Measurements from ENCODE around the gene WDR33. TPM values are rescaled to one million over a fixed set of nuclear protein-coding genes. Genes with fewer than 3 reads are reported as not detected.

The WDR33 gene
- total RNA-seq, 1 donor from 2014 or later: 23.5 TPM

DNA sequence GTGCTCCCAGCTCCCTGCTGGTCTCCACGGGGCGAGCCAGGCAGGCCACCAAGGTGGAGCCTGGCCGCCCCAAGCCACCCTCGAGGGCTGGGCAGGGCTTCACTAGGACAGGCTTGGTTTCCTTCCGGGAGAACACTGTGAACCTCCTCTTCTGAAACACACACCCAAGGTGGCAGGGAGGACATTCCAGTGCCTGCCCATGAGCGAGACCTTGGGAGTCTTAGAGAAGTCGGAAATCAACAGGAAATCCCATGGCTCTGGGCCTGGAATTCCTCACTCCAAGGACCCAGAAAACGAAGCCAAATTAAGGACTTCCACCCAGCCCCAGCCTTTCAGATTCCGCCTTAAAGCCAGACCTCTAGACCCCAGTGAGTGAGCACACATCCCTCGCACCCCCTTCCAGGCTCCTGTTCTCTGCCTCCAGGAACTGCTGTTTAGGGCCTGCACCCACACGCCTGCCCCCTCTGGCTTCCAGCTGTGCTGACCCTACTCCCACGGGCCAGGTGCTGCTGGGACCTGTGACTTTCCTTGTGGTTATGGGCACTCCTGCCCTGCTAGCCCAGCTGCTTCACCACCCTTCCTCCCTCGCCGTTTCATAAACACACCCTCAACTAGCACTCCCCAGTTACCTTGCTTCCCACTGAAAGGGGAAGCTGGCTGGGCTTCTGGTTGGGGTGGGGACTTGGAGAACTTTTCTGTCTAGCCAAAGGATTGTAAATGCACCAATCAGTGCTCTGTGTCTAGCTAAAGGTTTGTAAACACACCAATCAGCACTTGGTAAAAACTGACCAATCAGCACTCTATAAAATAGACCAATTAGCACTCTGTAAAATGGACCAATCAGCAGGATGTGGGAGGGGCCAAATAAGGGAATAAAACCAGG is 151.3 kb downstream of the WDR33 start:
- Histone ChIP-seq H3K27me3 (ENCODE audit: control insufficient read depth, insufficient read depth, low read length) (peaks cover 18% of the 10 kb centered on the region), H3K4me3 (ENCODE audit: low read depth, low read length) (no peak overlapping the region), H3K36me3 (ENCODE audit: control insufficient read depth, insufficient read depth, low read length) (no peaks in the 10 kb centered on the region)
- DNase-seq (ENCODE audit: low read depth): no peak
- TF ChIP-seq, protein P1, sequence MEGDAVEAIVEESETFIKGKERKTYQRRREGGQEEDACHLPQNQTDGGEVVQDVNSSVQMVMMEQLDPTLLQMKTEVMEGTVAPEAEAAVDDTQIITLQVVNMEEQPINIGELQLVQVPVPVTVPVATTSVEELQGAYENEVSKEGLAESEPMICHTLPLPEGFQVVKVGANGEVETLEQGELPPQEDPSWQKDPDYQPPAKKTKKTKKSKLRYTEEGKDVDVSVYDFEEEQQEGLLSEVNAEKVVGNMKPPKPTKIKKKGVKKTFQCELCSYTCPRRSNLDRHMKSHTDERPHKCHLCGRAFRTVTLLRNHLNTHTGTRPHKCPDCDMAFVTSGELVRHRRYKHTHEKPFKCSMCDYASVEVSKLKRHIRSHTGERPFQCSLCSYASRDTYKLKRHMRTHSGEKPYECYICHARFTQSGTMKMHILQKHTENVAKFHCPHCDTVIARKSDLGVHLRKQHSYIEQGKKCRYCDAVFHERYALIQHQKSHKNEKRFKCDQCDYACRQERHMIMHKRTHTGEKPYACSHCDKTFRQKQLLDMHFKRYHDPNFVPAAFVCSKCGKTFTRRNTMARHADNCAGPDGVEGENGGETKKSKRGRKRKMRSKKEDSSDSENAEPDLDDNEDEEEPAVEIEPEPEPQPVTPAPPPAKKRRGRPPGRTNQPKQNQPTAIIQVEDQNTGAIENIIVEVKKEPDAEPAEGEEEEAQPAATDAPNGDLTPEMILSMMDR (IDR thresholded peaks at IDR 0.05; ENCODE audit: insufficient read depth, low read length, poor library complexity, severe bottlenecking): no peak

DNA sequence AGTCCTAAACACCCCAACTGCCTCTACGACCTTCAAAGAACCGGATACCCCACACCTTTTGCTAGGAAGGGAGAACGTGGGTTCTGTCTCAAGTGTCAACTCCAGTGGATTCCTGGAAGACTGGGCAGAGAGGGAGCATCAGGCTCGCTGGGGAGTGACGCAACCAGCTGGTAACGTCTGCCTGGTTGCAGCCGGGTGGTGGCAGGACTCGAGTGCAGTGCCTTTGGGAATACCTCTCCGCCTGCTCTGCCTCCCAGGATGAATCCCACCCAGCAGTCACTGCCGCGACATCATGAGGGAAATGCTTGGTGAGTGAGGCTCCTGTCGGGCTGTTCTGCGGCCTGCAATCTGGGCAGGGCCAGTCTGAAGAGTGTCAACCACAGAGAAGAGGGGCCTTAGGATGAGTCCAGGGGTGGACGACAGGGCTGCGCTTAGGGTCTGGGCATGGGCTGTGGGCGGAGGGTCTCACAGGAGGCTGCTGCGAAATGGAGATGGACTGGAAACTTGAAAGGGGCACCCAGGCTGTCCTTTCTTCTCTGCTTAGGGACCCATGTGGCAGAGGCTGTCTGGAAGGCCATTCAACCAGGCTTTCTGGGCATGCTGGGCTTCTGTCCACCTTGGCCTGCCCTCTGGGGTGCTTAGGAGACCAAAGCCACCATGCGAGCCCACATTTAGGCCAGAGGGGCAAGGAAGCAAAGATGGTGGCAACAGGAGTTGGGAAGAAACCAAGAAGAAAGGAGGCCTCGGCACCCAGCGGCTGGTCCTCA is 152.1 kb downstream of the WDR33 start:
- Histone ChIP-seq H3K4me3 (ENCODE audit: low read depth, low read length) (no peak overlapping the region), H3K36me3 (ENCODE audit: control insufficient read depth, insufficient read depth, low read length) (no peaks in the 10 kb centered on the region), H3K27me3 (ENCODE audit: control insufficient read depth, insufficient read depth, low read length) (peaks cover 10% of the 10 kb centered on the region)
- TF ChIP-seq, protein P1 (IDR thresholded peaks at IDR 0.05; ENCODE audit: insufficient read depth, low read length, poor library complexity, severe bottlenecking): no peak
- no peak for DNase-seq (ENCODE audit: low read depth)

DNA sequence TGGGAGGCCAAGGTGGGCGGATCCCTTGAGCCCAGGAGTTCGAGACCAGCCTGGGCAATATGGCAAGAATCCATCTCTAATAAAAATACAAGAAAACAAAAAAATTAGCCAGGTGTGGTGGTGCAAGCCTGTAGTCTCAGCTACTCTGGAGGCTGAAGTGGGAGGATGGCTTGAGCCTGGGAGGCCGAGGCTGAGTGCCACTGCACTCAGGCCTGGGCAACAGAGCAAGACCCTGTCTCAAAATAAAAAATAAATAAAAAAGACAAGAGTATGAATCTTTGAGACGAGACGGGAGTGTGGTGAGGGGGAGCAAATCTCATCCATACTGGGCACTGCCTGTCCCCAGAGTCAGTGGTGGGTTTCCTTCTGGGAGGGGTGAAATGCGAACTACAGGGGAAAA is 152.8 kb downstream of the WDR33 start:
- TF ChIP-seq, protein P1 (IDR thresholded peaks at IDR 0.05; ENCODE audit: insufficient read depth, low read length, poor library complexity, severe bottlenecking): no peak
- Histone ChIP-seq H3K36me3 (ENCODE audit: control insufficient read depth, insufficient read depth, low read length) (no peaks in the 10 kb centered on the region), H3K4me3 (ENCODE audit: low read depth, low read length) (no peak overlapping the region), H3K27me3 (ENCODE audit: control insufficient read depth, insufficient read depth, low read length) (peaks cover 3% of the 10 kb centered on the region)
- no peak for DNase-seq (ENCODE audit: low read depth)

DNA sequence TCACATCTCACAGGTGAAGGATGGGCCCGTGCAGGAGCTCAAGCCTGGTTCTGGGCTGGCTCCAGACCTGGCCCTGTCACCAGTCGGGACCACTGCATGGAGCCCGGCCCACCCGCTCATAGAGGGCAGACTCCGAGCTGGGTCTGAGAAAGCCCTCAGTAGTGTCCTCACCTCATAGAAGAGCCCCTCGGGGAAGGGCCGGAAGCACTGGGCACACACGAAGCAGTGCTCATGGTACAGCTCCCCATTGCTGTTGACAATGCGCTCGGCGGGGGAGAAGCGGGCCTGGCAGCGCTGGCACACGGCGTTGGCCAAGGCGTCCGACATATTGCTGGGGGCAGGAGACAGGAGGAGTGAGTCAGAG is 153.8 kb downstream of the WDR33 start:
- Histone ChIP-seq H3K27me3 (ENCODE audit: control insufficient read depth, insufficient read depth, low read length) (no peaks in the 10 kb centered on the region), H3K36me3 (ENCODE audit: control insufficient read depth, insufficient read depth, low read length) (no peaks in the 10 kb centered on the region), H3K4me3 (ENCODE audit: low read depth, low read length) (no peak overlapping the region)
- no peak for DNase-seq (ENCODE audit: low read depth)
- TF ChIP-seq, protein P1 (IDR thresholded peaks at IDR 0.05; ENCODE audit: insufficient read depth, low read length, poor library complexity, severe bottlenecking): no peak

DNA sequence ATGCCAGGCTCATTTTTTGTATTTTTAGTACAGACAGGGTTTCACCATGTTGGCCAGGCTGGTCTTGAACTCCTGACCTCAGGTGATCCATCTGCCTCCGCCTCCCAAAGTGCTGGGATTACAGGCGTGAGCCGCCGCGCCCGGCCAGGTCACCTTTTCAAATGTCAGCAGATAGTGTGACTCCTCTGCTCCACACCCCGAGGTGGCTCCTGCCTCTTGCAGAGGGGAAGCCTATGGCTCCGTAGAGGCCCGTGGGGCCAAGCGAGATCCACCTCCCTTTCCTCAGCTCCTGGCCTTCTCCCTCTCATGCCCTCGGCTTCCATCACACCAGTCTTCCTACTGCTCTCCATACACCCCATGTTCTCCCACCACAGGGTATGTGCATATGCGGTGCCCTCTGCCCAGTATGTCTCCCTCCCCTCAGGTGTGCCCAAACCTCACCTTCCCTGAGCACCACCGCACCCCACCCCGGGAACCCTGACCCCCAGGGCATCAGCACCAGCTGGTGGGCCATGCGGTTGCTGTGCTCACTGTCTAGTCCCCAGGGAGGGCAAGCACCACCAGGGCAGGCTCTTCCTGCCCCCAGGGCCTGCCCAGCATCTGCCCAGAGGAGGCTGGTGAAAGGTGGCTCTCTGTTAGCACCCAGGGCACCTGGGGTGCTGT is 154.3 kb downstream of the WDR33 start:
- no peaks in the 10 kb centered on the region for H3K27me3 ChIP-seq (ENCODE audit: control insufficient read depth, insufficient read depth, low read length)
- H3K4me3 ChIP-seq (ENCODE audit: low read depth, low read length): no peak overlapping the region
- no peaks in the 10 kb centered on the region for H3K36me3 ChIP-seq (ENCODE audit: control insufficient read depth, insufficient read depth, low read length)
- TF ChIP-seq, protein P1 (IDR thresholded peaks at IDR 0.05; ENCODE audit: insufficient read depth, low read length, poor library complexity, severe bottlenecking): no peak
- DNase-seq (ENCODE audit: low read depth): no peak
